Measurements from ENCODE around the gene E4F1.

Gene E4F1

DNA sequence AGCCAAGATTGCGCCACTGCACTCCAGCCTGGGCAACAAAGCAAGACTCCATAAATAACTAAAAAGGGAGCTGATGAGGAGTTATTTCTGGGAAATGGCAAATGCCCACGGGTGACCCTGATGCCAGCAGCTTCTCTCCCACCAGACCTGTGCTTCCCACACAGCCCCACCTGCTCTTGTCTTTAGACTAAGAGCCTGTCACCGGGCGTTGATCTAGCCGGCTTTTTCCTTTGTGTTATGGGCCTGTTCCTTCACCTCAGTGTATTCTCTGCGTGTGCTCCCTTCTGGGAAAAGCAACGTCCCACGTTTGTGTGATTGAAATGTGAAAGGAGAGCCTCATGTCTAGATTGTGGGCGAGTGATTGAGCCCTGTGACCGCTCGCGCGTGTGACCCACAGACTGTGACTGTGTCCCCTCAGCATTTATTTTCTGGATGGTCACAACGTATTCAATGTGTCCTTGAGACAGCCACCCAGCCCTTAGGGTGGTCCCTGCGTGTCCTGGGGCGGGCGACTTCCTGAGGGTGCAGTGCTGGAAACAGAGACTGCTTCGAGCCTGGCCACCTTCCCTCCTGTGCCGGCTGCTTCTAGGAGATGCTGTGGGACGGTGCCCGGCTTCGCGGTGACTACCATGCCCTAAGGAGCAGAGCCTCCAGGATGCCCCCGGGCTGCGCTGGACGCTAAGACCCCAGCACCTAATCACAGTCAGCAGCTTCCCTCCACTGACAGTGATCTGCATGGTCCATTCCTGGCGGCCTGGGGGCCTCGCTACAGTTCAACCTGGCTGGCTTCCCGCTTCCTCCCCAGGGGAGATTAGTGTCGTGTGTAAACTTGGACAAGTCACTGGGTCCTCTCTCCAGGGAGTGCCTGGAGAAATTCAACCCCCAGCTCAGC lies 52.3 kb downstream of the E4F1 start:
- DNase-seq (ENCODE audit: low spot score) = no peak

DNA sequence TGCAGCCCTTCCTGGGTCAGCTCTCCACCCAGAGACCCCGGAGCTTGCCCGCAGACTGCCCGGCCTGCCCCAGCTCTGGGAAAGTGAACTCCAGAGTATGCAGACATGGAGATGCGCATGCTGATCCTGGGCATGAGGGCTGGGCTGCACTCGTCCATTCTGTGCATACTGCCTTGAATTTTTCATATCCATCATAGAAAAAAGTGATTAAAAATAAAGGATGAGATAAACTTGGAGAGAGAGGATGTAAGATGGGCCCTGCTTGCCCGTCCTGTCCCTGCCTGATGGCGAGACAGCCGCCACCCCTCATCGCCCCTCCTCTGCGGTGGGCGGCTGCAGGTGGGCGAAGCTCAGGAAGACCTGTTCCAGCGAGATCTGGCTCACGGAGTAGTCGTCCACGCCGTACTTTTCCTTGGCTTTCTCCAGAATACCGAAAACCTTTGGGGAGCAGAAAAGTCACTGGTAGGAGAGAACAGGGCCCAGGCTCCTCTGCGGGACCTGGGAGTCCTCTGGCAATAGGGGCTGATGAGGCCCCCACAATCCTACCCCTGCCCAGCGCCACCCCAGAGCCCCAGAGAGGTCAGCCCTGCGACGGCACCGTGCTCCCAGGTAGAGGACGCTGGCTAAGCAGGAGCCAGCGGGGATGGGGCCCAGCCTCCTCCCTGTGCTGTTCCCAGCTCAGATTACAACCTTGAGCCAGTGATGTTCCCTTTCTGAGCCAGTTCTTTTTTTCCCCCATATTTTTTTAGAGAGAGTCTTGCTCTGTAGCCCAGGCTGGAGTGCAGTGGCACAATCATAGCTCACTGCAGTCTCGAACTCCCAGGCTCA lies 53.2 kb downstream of the E4F1 start:
- DNase-seq (ENCODE audit: low spot score) = no peak

DNA sequence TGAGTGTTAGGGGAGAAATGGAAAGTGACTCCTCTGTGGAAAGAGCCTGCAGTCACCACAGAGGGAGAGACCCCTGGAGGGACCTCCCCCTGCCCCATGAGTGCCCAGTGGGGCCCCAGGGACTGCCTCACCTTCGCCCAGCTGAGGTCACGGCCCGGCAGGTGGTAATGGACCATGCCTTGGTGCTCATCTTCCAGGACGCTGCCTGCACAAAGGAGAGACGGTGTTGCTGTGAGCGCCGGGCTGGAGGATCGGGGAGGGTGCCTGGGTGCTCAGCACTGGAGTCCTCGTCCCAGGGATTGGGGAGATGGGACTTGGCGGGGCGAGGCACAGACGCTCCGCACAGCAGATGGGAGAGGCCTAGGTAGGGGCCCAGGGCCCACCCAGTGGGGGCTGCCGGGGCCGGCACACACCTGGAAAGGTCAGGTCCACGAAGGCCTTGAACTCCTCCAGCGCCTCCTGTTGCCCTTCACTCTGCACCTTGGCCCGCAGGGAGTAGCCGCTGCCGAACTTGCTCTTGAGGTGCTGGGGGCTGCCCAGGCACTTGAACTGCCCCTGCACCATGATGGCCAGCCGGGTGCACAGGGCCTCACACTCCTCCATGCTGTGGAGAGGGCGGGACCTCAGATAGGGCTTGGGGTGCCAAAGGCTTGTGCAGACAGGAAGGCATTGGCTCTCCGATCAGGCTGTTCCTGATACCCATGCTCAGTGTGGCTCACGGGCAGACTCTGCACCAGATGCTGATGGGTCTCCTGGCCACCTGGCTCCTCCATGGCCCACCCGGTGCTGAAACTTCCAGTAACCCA lies 54.3 kb downstream of the E4F1 start:
- DNase-seq (ENCODE audit: low spot score) = no peak

DNA sequence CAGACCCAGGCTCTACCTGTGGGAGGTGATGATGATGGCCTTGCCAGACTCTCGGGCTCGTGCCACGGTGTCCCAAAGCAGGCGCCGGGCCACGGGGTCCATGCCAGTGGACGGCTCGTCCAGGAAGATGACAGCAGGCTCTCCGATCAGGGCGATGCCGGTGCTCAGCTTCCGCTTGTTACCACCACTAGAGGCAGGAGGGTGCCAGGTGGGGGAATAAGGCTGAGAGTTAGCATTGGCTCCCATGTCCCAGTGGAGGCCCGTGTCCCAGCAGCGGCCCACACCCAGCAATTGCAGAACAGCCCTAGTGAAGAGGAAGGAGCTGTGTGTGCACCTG lies 54.8 kb downstream of the E4F1 start:
- no peak for DNase-seq (ENCODE audit: low spot score)

DNA sequence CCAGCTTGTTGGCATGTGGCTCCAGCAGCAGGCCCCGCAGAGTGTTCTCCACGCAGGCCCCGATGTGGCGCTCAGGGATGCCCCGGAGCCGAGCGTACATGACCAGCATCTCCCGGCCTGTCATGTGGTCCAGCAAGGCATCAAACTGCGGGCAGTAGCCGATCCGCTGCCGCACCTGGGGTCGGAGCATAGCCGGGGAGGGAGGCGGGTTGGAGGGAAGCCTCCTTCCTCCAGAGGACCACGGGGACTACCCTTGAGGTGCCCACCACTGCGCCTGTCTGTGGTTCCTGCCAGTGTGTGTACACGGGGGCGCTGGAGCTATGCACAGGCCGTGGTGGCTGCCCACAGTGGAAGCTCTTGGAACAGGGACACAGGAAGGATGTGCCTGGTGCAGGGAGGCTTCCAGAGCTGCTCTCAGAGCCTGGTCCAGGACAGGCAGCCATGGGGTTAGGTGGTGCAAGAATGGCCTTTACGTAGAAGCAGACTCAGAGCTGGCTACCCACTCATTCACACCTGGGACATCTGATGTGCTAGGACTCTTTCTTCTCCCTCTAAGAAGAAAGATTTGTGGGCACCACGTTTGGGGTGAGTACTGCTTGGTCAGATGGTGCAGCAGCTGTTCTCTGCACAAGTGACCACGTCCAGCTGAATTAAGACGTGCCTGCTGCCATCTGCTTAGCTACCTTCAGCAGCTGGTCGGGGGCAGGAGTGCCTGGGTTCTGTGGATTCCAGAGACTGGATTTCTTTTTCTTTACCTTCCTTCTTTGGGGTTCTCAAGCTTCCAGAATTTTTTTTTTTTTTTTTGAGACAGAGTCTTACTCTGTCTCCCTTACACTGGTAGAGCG lies 55.8 kb downstream of the E4F1 start:
- DNase-seq (ENCODE audit: low spot score) = no peak

DNA sequence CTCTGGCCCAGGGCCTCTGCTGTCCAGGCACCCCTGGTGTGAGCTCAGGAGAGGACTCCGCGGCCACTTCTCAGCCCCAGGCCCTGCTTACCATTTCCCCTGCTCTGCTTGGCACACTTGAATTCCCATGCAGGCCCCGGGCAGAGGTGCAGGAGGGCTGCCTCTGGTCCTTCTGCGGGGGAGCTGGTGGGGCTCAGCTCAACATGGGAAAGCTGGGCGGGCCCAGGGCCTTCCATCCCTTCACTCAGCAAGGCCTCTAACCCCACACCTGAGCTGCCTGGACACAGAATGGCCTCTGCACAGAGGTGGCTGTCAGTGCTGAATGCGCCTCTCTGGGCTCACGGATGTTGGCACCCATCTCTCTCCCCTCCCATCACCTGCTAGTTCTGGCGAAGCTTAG lies 57.1 kb downstream of the E4F1 start:
- no peak for DNase-seq (ENCODE audit: low spot score)

DNA sequence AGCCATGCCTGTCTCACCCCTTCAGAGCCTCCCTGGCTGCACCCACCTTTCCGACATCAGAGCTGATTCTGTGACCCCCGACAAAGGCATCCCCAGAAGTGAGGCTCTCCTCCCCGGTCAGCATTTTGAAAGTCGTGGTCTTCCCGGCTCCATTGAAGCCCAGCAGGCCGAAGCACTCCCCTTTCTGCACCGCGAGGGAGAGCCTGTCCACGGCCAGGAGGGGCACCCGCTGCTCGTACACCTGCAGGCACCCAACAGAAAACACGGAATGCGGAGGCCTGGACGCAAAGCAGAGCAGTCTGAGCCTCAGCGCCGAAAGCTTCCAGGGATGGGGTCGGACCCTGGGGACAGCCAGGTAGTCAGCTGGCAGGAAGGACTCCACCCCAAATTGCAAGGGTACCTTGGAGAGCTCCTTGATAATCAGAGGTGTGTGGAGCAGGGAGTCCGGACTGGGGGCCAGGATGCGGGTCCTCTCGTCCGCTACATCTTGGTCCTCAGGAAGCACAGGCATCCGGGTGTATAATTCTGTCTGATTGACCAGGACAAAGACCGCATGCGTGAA lies 57.7 kb downstream of the E4F1 start:
- no peak for DNase-seq (ENCODE audit: low spot score)

DNA sequence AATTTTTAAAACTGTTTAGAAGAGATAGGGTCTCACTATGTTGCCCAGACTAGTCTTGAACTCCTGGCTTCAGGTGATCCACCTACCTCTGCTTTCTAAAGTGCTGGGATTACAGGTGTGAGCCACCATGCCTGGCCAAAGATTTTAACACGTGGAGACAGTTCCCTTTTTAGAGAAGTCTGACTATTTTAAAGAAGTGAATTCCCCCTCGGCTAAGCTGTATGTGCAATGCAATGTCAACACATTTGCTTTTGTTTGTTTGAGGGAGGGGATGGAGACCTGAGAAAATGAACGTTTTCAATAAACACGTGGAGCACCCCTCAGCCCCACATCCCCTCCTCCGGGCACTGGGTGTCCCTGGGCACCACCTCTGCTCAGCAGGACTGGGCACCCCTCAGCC lies 58.9 kb downstream of the E4F1 start:
- DNase-seq (ENCODE audit: low spot score) = no peak

DNA sequence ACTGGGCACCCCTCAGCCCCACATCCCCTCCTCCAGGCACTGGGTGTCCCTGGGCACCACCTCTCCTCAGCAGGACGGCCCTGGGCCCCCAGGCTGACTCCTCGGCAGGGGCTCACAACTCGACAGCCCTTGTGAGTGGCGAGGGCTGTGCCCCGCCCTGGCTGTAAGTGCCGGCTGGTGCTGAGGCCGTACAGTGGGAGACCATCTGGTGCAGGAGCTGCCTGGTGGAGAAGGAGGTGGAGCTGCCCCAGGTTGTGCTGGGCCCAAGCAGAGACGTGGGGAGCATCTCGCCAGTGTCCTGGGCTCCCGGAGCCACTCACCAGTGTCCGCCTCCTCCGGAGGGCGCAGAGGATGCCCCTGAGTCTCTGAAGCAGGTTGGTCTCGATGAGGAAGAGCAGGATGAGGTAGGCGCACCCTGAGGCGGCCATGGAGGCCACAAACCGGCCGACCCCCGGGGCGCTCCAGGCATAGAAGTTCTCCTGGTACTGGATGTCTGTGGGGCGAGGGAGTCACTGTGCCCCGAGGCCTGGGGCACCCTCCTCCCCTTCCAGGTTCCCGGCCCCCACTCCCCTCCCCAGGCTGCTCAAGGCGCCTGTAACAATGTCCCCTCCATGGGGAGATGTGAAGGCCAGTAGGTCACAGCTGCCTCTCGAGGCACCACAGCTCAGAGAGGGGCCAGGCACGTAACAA lies 59.6 kb downstream of the E4F1 start:
- no peak for DNase-seq (ENCODE audit: low spot score)

DNA sequence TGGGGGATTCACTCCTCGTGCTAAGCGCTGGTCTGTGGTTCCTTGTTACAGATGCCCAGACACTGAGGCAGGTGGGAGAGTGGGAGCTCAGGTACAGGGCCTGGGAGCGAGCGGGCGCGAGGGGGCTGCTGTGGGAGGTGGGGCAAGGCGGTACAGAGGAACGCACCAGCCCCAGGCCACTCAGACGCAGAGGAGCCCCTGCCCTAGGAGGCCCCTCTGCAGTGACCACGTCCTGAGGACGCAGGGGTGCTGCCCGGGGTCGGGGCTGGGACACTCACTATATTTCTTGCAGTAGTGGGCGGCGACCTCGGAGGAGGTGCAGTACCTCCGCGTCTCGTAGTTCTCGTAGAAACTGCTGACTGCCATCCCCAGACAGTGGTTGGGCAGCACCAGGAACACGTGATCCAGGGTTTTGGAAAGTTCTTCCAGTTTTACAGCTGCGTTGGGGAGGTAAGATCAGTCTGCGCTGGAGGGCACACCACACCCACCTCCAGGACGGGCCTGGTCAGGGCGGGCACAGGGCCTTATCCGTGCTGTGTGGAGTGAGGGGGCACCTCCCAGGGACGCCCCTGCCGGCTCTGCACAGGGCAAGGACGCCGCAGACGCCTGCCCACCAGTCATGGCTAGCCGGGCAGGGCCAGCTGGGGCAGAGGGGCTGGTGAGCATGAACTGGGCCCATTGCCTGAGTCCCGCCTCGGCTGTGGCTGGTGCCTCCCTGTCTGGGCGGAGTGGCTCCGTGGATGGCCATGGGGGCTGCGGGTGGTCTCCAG lies 60.8 kb downstream of the E4F1 start:
- DNase-seq (ENCODE audit: low spot score) = no peak

DNA sequence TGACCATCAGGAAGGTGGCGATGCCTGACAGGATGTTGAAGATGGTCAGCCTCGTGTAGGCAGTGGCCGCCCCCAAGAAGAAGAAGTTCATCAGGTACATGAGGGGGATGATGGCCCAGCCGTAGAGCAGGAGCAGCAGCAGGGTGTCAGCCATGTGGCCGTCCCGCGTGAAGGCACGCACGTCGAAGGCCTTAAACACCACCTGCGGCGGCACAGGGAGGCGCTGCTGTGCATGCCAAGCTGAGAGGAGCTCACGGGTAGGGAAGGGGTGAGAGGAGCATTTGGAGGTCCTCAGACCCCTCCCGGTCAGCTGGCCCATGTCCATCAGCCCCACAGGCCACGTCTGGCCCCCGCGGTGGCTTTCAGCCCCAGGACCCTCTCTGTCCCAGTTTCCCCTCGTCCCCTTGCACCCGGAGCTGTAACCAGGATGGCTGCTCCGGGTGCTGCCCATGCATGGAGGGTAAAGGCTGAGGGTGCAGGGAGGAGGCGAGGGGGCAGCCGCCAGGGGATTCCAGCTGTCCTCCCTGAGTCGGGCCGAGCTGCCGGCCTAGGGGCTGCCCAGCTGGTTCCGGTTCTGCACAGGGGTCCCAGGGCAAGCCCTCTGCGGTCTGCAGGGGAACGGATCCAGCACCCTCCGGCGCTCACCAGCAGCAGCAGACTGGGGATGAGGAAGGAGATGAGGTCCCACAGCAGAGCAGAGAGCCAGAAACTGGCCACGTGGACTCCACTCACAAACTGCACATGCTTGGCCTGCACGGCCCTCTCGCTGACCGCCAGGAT lies 61.6 kb downstream of the E4F1 start:
- DNase-seq (ENCODE audit: low spot score) = no peak

Data from LoVo (cell line).